Neutrophil (primary cell): Measurements from ENCODE around the gene SMC5.
"Not testable (repeated sequence)": the region's sequence is repeated elsewhere in the genome, so short reads cannot be mapped to it uniquely, and the experiment has no call there.

Experiments
- H3K27ac ChIP-seq: fragments of 200-600 bp; sonication (generic); 2 replicates; pipeline ENCODE4 v1.5.1; 2016; ENCODE audit warnings: mild to moderate bottlenecking, moderate library complexity
- H3K27me3 ChIP-seq: fragments of 200-600 bp; sonication (generic); 2 replicates; pipeline ENCODE4 v1.6.0; 2016; ENCODE audit warnings: mild to moderate bottlenecking
- H3K36me3 ChIP-seq: fragments of 200-600 bp; sonication (generic); 2 replicates; pipeline ENCODE4 v1.5.1; 2017
- H3K4me1 ChIP-seq, 2 experiments: fragments of 200-600 bp in 1 of 2; sonication (generic) in 1 of 2; 1 replicate in 1 of 2; 2 replicates in 1 of 2; pipeline versions ENCODE4 v1.5.1 to v1.6.1; 2013 to 2016; ENCODE audit warnings: low read depth in 1 of 2, low read length in 1 of 2, mild to moderate bottlenecking in 1 of 2, moderate library complexity in 1 of 2; ENCODE audit not compliant: control insufficient read depth in 1 of 2, insufficient read depth in 1 of 2
- H3K4me3 ChIP-seq, 2 experiments: fragments of 200-600 bp in 1 of 2; sonication (generic) in 1 of 2; 1 replicate in 1 of 2; 2 replicates in 1 of 2; pipeline ENCODE4 v1.5.1; 2013 to 2016; ENCODE audit warnings: low read depth in 1 of 2, low read length in 1 of 2, mild to moderate bottlenecking in 1 of 2, moderate library complexity in 1 of 2
- H3K9me3 ChIP-seq: fragments of 200-600 bp; sonication (generic); 2 replicates; pipeline ENCODE4 v1.5.1; 2016
- CTCF ChIP-seq: fragments of 200-600 bp; sonication (generic); IDR thresholded peaks from 2 replicates; pipeline ENCODE4 v1.5.1; 2016; ENCODE audit warnings: antibody characterized with exemption

The SMC5 gene

GRCh38 chr9:70228118-70228517 lies 30.7 kb upstream of the SMC5 start:
- Histone ChIP-seq H3K4me3 (no peak overlapping the region), H3K27me3 (no peaks in the 10 kb centered on the region), H3K4me1 (no peaks in the 10 kb centered on the region), H3K9me3 (no peaks in the 10 kb centered on the region), H3K36me3 (no peaks in the 10 kb centered on the region), H3K27ac (no peak overlapping the region)
- TF ChIP-seq CTCF = no peak

- Histone ChIP-seq H3K36me3 (no peaks in the 10 kb centered on the region), H3K27me3 (no peaks in the 10 kb centered on the region), H3K4me3 (no peak overlapping the region), H3K27ac (no peak overlapping the region), H3K9me3 (no peaks in the 10 kb centered on the region), H3K4me1 (no peaks in the 10 kb centered on the region)
- TF ChIP-seq CTCF = no peak
Measured at GRCh38 chr9:70228611-70229010, 30.2 kb upstream of the SMC5 start.

DNA sequence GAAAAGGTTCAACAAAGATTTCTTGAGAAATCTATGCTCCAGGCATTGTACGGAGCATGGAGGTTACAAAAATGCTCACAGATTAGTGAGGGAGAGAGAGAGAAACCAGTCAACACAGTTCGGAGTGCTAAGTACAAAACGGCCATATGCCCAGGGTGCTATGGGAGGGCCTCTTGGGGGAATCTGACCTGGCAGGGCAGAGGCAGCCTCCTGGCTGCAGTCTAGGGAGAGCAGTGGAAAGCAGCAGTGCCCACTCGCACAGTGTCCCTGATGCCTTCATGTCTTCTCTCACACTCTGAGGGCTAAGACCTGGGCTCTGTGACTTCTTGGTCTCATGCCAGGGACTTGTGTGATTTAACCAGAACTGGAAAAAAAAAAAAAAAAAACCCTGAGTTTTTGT lies 29.8 kb upstream of the SMC5 start:
- TF ChIP-seq CTCF = no peak
- no peak overlapping the region for H3K27ac ChIP-seq
- no peaks in the 10 kb centered on the region for H3K36me3 ChIP-seq
- no peak overlapping the region for H3K4me3 ChIP-seq
- no peaks in the 10 kb centered on the region for H3K9me3 ChIP-seq
- H3K27me3 ChIP-seq = no peaks in the 10 kb centered on the region
- H3K4me1 ChIP-seq = no peaks in the 10 kb centered on the region

GRCh38 chr9:70229579-70229978 lies 29.2 kb upstream of the SMC5 start:
- no peaks in the 10 kb centered on the region for H3K4me1 ChIP-seq
- no peak for TF ChIP-seq CTCF
- no peak overlapping the region for H3K4me3 ChIP-seq
- H3K36me3 ChIP-seq = no peaks in the 10 kb centered on the region
- no peak overlapping the region for H3K27ac ChIP-seq
- no peaks in the 10 kb centered on the region for H3K27me3 ChIP-seq
- H3K9me3 ChIP-seq = no peaks in the 10 kb centered on the region

DNA sequence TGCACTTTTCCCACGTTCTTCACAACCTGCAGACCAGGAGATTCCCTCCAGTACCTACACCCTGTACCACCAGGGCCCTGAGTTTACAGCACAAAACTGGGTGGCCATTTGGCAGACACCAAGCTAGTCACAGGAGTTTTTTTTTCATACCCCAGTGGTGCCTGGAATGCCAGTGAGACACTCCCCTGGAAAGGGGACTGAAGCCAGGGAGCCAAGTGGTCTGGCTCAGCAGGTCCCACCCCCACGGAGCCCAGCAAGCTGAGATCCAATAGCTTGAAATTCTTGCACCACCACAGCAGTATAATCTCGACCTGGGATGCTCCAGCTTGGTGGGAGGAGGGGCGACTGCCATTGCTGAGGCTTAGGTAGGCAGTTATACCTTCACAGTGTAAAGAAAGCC lies 26.3 kb upstream of the SMC5 start:
- H3K4me1 ChIP-seq = no peaks in the 10 kb centered on the region
- H3K36me3 ChIP-seq = no peaks in the 10 kb centered on the region
- no peak for TF ChIP-seq CTCF
- no peaks in the 10 kb centered on the region for H3K27me3 ChIP-seq
- H3K4me3 ChIP-seq = no peak overlapping the region
- no peak overlapping the region for H3K27ac ChIP-seq
- H3K9me3 ChIP-seq = no peaks in the 10 kb centered on the region

DNA sequence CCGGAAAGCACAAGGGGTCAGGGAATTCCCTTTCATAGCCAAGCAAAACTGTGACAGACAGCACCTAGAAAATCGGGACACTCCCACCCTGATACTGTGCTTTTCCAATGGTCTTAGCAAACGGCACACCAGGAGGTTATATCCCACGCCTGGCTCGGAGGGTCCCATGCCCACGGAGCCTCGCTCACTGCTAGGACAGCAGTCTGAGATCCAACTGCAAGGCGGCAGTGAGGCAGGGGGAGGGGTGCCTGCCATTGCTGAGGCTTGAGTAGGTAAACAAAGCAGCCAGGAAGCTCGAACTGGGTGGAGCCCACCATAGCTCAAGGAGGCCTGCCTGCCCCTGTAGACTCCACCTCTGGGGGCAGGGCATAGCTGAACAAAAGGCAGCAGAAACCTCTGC lies 24.6 kb upstream of the SMC5 start:
- H3K36me3 ChIP-seq, H3K4me3 ChIP-seq, H3K4me1 ChIP-seq, H3K9me3 ChIP-seq, H3K27ac ChIP-seq, H3K27me3 ChIP-seq: not testable (repeated sequence)

DNA sequence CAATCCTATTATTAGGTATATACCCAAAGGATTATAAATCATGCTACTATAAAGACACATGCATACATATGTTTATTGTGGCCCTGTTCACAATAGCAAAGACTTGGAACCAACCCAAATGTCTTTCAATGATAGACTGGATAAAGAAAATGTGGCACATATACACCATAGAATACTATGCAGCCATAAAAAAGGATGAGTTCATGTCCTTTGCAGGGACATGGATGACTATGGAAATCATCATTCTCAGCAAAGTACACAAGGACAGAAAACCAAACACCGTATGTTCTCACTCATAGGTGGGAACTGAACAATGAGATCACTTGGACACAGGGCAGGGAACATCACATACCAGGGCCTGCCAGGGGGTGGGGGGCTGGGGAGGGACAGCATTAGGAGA lies 12.8 kb upstream of the SMC5 start:
- H3K27me3 ChIP-seq, H3K36me3 ChIP-seq, H3K4me1 ChIP-seq, H3K9me3 ChIP-seq, H3K4me3 ChIP-seq, H3K27ac ChIP-seq: not testable (repeated sequence)
